HEK293T (cell line): ENCODE data around the gene C1D.

ENCODE experiments used
- ELF4 ChIP-seq: fragments of 450-650 bp; IDR thresholded peaks from 2 replicates; pipeline ENCODE4 v1.6.1; 2017; ENCODE audit warnings: antibody characterized with exemption
- FOXM1 ChIP-seq: fragments of 450-650 bp; IDR thresholded peaks from 2 replicates; pipeline ENCODE4 v1.6.1; 2017; ENCODE audit warnings: mild to moderate bottlenecking, borderline replicate concordance
- HDGF ChIP-seq: fragments of 450-650 bp; IDR thresholded peaks from 2 replicates; pipeline ENCODE4 v1.6.1; 2017; ENCODE audit warnings: antibody characterized with exemption, borderline replicate concordance
- LEF1 ChIP-seq: fragments of 450-650 bp; IDR thresholded peaks from 2 replicates; pipeline ENCODE4 v1.6.1; 2017; ENCODE audit warnings: mild to moderate bottlenecking, borderline replicate concordance
- PKNOX1 ChIP-seq: fragments of 450-650 bp; IDR thresholded peaks from 2 replicates; pipeline ENCODE4 v1.6.1; 2016
- TARDBP ChIP-seq: fragments of 450-650 bp; IDR thresholded peaks from 2 replicates; pipeline ENCODE4 v1.6.1; 2016

GRCh38 chr2:68062680-68063387 is at the start of gene C1D:
- TF ChIP-seq TARDBP (no peak), PKNOX1 (no peak), FOXM1 (no peak), ELF4 (0 out of 2 replicates have a peak, but pooled peaks have one; percentile 22), LEF1 (no peak), HDGF (no peak)
